GM12865 (cell line): ENCODE results near the gene CBFA2T3.
A peak's percentile ranks its signal among the peaks of the same experiment; 100 is the strongest.

Experiments
- DNase-seq: peaks from one replicate; pipeline ENCODE4 v3.0.0; 2010; ENCODE audit warnings: low read depth
- H3K4me3 ChIP-seq: 2 replicates; pipeline ENCODE4 v1.5.1; 2011; ENCODE audit warnings: mild to moderate bottlenecking, low read depth, low read length, control low read depth
- TF ChIP-seq, protein P1 (sequence below): IDR thresholded peaks from 2 replicates; pipeline ENCODE4 v1.5.1; 2011; ENCODE audit warnings: low read length, control low read depth, low read depth, inconsistent platforms; ENCODE audit not compliant: insufficient read depth; ENCODE audit errors: missing control alignments

CBFA2T3 gene

DNA sequence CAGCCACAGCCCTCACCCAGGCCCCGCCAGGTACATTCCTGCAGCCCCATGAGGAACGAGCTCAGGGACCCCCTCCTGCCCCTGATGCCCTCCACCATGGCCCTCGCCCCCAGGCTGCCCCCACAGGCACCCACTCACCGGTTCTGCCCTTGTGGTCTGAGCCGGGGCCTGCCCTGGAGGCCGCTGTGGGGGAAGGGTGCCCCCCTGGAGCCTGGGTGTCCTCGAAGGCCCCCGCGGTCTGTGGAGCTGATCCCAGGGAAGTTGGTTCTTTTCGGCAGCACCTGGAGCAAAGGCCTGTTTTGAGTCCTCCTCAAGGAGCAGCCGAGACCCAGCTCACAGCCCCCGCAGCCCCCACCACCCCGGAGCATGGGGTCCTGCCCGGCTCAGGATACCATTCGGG is 112.9 kb downstream of the CBFA2T3 start:
- no peak overlapping the region for H3K4me3 ChIP-seq
- TF ChIP-seq, protein P1, sequence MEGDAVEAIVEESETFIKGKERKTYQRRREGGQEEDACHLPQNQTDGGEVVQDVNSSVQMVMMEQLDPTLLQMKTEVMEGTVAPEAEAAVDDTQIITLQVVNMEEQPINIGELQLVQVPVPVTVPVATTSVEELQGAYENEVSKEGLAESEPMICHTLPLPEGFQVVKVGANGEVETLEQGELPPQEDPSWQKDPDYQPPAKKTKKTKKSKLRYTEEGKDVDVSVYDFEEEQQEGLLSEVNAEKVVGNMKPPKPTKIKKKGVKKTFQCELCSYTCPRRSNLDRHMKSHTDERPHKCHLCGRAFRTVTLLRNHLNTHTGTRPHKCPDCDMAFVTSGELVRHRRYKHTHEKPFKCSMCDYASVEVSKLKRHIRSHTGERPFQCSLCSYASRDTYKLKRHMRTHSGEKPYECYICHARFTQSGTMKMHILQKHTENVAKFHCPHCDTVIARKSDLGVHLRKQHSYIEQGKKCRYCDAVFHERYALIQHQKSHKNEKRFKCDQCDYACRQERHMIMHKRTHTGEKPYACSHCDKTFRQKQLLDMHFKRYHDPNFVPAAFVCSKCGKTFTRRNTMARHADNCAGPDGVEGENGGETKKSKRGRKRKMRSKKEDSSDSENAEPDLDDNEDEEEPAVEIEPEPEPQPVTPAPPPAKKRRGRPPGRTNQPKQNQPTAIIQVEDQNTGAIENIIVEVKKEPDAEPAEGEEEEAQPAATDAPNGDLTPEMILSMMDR, result no peak
- no peak for DNase-seq

DNA sequence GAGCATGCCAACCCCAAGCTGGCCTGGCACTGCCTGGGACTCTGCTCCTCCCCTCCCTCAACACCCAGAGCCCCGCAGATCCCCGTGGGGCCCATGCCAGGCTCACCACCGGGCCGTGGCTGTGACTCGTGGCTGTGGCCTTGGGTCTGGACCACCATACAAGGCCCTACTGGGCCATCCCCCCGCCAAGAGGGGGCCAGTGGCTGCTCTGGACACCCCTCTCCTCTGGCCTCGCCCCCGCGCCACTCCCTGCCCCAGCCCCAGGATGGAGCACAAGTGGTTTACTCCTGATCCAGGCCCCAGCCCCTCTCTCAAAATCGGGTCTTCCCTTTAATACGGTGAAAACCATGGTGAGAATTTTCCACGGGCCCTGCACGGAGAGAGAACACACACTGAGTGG is 113.6 kb downstream of the CBFA2T3 start:
- TF ChIP-seq, protein P1, result no peak
- no peak for DNase-seq
- H3K4me3 ChIP-seq, result no peak overlapping the region

DNA sequence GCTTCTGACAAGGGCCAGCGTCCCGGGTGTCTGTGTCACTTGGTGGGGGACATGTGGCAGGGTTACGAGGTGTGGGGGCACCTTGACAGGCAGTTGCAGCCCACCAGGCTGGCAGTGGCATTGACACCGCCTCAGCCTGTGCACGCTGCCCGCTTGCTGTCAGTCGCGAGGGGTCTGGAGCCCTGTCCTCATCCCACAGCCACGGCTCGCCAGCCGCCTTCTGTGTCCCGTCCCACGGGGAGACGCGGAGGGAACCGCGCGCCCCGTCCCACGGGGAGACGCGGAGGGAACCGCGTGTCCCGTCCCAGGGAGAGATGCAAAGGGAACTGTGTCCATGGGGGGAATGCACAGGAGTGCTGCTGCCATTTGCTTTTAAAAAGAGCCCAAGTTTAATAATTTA is 114.0 kb downstream of the CBFA2T3 start:
- TF ChIP-seq, protein P1, result no peak
- no peak for DNase-seq
- no peak overlapping the region for H3K4me3 ChIP-seq

DNA sequence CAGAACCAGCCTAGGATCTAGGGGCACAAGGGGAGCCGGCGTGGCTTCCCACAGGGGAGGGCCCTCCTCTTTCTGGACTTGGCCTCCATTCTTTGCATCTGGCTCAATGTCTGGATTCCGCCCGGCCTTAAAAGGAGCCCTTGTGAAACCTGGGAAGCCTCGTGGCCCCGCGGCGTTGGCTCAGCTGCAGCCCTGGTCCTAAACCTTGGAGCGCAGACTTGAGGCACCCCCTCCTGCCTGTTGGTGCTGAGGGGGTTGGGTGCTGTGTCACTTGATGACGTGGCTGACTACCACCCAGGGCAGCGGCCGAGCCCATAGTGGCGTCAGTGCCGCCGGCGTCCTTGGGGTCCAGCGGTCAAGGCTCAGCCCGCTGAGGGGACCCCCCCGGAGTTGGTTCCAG is 115.6 kb downstream of the CBFA2T3 start:
- no peak overlapping the region for H3K4me3 ChIP-seq
- DNase-seq, result no peak
- TF ChIP-seq, protein P1, result no peak

DNA sequence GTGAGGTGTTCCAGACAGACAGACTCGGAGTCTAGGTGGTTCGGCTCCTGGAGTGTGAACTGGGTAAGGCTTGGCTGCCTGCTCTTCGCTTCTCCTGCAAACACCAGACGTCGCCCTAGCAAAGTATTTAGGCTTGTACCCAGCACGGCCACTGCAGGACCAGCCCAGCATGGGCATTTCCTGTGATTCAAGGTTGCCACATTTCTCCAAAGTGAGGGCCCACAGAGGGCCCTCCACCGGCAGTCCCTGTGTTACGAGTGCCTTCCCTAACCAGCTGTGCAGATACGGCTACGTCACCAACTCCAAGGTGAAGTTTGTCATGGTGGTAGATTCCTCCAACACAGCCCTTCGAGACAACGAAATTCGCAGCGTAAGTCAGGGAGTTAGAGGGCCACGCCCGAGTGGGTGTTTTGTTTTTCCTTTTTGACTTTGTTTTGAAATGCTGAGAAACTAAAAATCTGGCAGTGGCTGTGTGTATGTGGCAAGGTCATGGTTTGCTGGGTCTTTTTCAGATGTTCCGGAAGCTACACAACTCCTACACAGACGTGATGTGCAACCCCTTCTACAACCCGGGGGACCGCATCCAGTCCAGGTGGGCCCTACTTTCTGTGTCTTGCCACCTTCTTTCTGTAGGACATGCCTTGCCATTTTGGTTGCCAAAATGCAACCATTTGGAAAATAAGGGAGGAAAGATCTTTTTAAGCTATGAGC is 117.5 kb downstream of the CBFA2T3 start:
- DNase-seq, result no peak
- no peak overlapping the region for H3K4me3 ChIP-seq
- TF ChIP-seq, protein P1, result no peak

DNA sequence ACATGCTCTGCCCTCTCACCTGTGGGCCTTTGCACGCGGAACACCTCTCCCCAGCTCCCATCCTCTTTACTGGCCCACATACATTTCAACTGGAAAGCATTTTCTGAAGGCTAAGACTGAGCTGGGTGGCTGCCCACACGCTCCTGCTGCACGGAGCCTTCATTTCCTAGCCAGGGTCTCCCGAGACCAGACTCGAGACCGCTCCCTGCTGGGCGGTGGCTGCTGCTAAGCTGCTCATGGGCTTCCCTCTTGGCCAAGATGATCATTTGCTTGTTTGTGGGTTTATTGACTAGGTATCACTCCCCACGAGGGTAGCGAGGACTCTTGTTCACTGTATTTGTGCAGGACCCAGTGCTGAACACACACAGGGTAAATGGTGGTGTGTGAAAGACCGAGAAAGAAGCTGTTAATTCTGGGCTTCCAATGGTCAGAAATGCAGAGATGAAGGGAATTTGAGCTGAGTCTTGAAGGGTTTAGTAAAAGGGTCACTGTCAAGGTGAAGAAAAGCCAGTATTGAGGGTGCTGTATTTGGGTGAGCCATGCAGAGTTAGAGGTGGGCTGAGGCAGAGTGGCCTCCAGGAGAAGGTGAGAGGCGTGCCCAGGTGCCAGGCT is 119.2 kb downstream of the CBFA2T3 start:
- DNase-seq, result peak; percentile 86
- TF ChIP-seq, protein P1, result peak; percentile 83
- H3K4me3 ChIP-seq, result peak overlapping the region; percentile 99
